Neural progenitor cell (in vitro differentiated cells): Measurements from ENCODE around the gene FAM20C. TPM values are rescaled to one million over a fixed set of nuclear protein-coding genes. Genes with fewer than 3 reads are reported as not detected.

Experiments used
- DNase-seq: peaks from one replicate; pipeline ENCODE4 v3.0.0-alpha.2; 2016; ENCODE audit warnings: low spot score
- H2AFZ ChIP-seq: fragments of 200-600 bp; sonication (generic); replicated peaks from 2 replicates; pipeline ENCODE4 v1.6.1; 2016; ENCODE audit warnings: antibody characterized with exemption
- H3F3A ChIP-seq: fragments of 200-600 bp; sonication (generic); 2 replicates; pipeline ENCODE4 v1.6.1; 2016; ENCODE audit warnings: antibody characterized with exemption, low read depth
- H3K27ac ChIP-seq: fragments of 200-600 bp; sonication (generic); 2 replicates; pipeline ENCODE4 v1.5.1; 2016; ENCODE audit warnings: mild to moderate bottlenecking
- H3K27me3 ChIP-seq: fragments of 200-600 bp; sonication (generic); 2 replicates; pipeline ENCODE4 v1.6.1; 2016; ENCODE audit warnings: mild to moderate bottlenecking, moderate library complexity
- H3K36me3 ChIP-seq: fragments of 200-600 bp; sonication (generic); 2 replicates; pipeline ENCODE4 v1.5.1; 2016
- H3K4me1 ChIP-seq: fragments of 200-600 bp; sonication (generic); 2 replicates; pipeline ENCODE4 v1.6.1; 2016; ENCODE audit warnings: mixed run types
- H3K4me2 ChIP-seq: fragments of 200-600 bp; sonication (generic); 2 replicates; pipeline ENCODE4 v1.6.1; 2016
- H3K4me3 ChIP-seq: fragments of 200-600 bp; sonication (generic); 2 replicates; pipeline ENCODE4 v1.5.1; 2016
- H3K79me2 ChIP-seq: fragments of 200-600 bp; sonication (generic); 2 replicates; pipeline ENCODE4 v1.6.1; 2016; ENCODE audit warnings: low read depth
- H3K9ac ChIP-seq: fragments of 200-600 bp; sonication (generic); 2 replicates; pipeline ENCODE4 v1.6.1; 2016
- H3K9me3 ChIP-seq: fragments of 200-600 bp; sonication (generic); 2 replicates; pipeline ENCODE4 v1.5.1; 2016; ENCODE audit warnings: low read depth
- H4K20me1 ChIP-seq: fragments of 200-600 bp; sonication (generic); 2 replicates; pipeline ENCODE4 v1.6.1; 2016; ENCODE audit warnings: low read depth
- H3K27ac Mint-ChIP-seq: 3 replicates; pipeline ENCODE4 v1.8.0; 2021; ENCODE audit warnings: mixed read lengths
- H3K27me3 Mint-ChIP-seq: 2 replicates; pipeline ENCODE4 v1.8.0; 2022; ENCODE audit warnings: low read depth, mild to moderate bottlenecking, inconsistent platforms, moderate library complexity, mixed read lengths; ENCODE audit not compliant: insufficient read depth
- H3K36me3 Mint-ChIP-seq: 3 replicates; pipeline ENCODE4 v1.8.0; 2021; ENCODE audit warnings: mixed read lengths
- H3K4me1 Mint-ChIP-seq: 3 replicates; pipeline ENCODE4 v1.8.0; 2021; ENCODE audit warnings: mixed read lengths
- H3K4me3 Mint-ChIP-seq: 3 replicates; pipeline ENCODE4 v1.8.0; 2021; ENCODE audit warnings: mild to moderate bottlenecking, moderate library complexity, mixed read lengths
- H3K9me3 Mint-ChIP-seq: 3 replicates; pipeline ENCODE4 v1.8.0; 2020; ENCODE audit warnings: mixed read lengths
- EZH2 ChIP-seq: fragments of 200-600 bp; sonication (generic); IDR thresholded peaks from 2 replicates; pipeline ENCODE4 v1.6.1; 2017; ENCODE audit warnings: antibody characterized with exemption, mild to moderate bottlenecking, moderate library complexity
- EZH2phosphoT487 ChIP-seq: fragments of 200-600 bp; sonication (generic); IDR thresholded peaks from 2 replicates; pipeline ENCODE4 v1.6.1; 2017; ENCODE audit warnings: antibody characterized with exemption
- total RNA-seq: library from RNA; depleted of rRNA; stranded (reverse); fragments of >200 nt; gene quantifications from 2 replicates; pipeline ENCODE4 v1.2.3, GENCODE V29; 2015; ENCODE audit warnings: low replicate concordance
- TF ChIP-seq, protein P1 (sequence below): fragments of 200-600 bp; sonication (generic); IDR thresholded peaks from 2 replicates; pipeline ENCODE4 v1.5.1; 2017; ENCODE audit warnings: antibody characterized with exemption, mild to moderate bottlenecking

FAM20C gene
- total RNA-seq, 1 donor from 2014 or later = 3.8 TPM

- TF ChIP-seq EZH2phosphoT487 (no peak), EZH2 (no peak)
- TF ChIP-seq, protein P1, sequence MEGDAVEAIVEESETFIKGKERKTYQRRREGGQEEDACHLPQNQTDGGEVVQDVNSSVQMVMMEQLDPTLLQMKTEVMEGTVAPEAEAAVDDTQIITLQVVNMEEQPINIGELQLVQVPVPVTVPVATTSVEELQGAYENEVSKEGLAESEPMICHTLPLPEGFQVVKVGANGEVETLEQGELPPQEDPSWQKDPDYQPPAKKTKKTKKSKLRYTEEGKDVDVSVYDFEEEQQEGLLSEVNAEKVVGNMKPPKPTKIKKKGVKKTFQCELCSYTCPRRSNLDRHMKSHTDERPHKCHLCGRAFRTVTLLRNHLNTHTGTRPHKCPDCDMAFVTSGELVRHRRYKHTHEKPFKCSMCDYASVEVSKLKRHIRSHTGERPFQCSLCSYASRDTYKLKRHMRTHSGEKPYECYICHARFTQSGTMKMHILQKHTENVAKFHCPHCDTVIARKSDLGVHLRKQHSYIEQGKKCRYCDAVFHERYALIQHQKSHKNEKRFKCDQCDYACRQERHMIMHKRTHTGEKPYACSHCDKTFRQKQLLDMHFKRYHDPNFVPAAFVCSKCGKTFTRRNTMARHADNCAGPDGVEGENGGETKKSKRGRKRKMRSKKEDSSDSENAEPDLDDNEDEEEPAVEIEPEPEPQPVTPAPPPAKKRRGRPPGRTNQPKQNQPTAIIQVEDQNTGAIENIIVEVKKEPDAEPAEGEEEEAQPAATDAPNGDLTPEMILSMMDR = no peak
- no peak overlapping the region for H3K9ac ChIP-seq
- no peaks in the 10 kb centered on the region for H3K9me3 Mint-ChIP-seq
- H3K4me3 Mint-ChIP-seq = peak overlapping the region; percentile 79
- peak overlapping the region; percentile 53 for H3K27ac Mint-ChIP-seq
- H3K27ac ChIP-seq = no peak overlapping the region
- no peaks in the 10 kb centered on the region for H3K79me2 ChIP-seq
- H3K27me3 ChIP-seq = peaks cover 49% of the 10 kb centered on the region
- H3K9me3 ChIP-seq = no peaks in the 10 kb centered on the region
- DNase-seq = no peak
- peaks cover 42% of the 10 kb centered on the region for H3K4me1 Mint-ChIP-seq
- H2AFZ ChIP-seq = no peak overlapping the region
- H3K4me2 ChIP-seq = no peak overlapping the region
- peaks cover 5% of the 10 kb centered on the region for H3F3A ChIP-seq
- no peak overlapping the region for H3K4me3 ChIP-seq
- H3K36me3 ChIP-seq = no peaks in the 10 kb centered on the region
- H3K4me1 ChIP-seq = peaks cover 30% of the 10 kb centered on the region
- H3K27me3 Mint-ChIP-seq = peaks cover 14% of the 10 kb centered on the region
- peaks cover 27% of the 10 kb centered on the region for H4K20me1 ChIP-seq
- peaks cover 22% of the 10 kb centered on the region for H3K36me3 Mint-ChIP-seq
Measured at GRCh38 chr7:195830-196128, 3.4 kb downstream of the FAM20C start.

DNA sequence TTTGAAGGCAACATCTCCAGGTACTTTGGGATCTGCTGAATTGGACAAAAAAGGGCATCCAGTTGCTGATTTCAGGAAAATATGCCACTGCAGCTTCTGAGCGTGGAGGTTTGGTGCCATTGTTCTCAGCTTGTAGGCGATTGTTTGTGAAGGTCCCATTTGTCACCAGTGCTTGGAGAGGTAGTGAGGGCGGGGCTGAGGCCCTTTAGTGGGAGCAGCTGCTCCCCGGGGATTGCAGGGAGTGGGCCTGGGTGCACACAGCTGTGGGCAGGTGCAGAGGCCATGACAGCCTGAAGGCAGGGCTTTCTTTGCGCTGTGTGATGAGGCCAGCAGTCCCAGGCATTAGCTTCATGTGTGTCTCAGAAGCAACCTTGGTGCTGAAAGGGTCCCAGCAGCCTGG is 3.9 kb downstream of the FAM20C start:
- H3K9me3 Mint-ChIP-seq = no peaks in the 10 kb centered on the region
- H3K4me1 Mint-ChIP-seq = peaks cover 38% of the 10 kb centered on the region
- peaks cover 44% of the 10 kb centered on the region for H3K27me3 ChIP-seq
- no peak overlapping the region for H3K27ac Mint-ChIP-seq
- peaks cover 22% of the 10 kb centered on the region for H4K20me1 ChIP-seq
- H3F3A ChIP-seq = no peaks in the 10 kb centered on the region
- H3K4me1 ChIP-seq = peaks cover 30% of the 10 kb centered on the region
- no peak overlapping the region for H2AFZ ChIP-seq
- H3K9me3 ChIP-seq = no peaks in the 10 kb centered on the region
- H3K4me2 ChIP-seq = no peak overlapping the region
- H3K27ac ChIP-seq = no peak overlapping the region
- DNase-seq = no peak
- no peak overlapping the region for H3K4me3 ChIP-seq
- H3K4me3 Mint-ChIP-seq = no peak overlapping the region
- H3K27me3 Mint-ChIP-seq = peaks cover 14% of the 10 kb centered on the region
- TF ChIP-seq EZH2phosphoT487 (no peak), EZH2 (no peak)
- TF ChIP-seq, protein P1 = no peak
- no peaks in the 10 kb centered on the region for H3K36me3 ChIP-seq
- no peak overlapping the region for H3K9ac ChIP-seq
- H3K79me2 ChIP-seq = no peaks in the 10 kb centered on the region
- peaks cover 22% of the 10 kb centered on the region for H3K36me3 Mint-ChIP-seq

DNA sequence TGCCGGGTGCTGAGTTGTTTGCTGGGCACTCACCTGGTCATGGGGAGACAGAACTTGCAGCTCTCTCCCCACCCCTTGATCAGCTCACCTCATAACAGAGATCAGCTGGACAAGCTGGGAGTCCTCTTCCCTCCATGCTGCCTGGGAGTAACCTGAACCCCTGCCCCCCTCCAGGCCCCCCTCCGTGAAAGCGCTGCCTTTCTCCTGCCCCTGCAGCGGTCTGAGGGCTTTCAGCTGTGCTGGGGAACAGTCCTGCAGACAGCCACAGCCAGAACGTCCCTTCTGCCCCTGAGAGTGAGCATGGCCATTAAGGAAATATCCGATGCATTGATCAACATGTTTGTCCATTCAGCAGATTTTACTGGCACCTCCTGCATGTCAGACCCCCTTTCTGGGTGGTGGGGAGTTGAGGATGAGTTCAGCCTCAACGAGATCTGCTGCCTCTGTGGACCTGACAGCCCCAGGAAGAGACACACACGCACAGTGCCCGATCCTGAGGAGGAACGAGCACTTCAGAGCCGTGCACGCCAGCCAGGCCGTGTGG is 4.5 kb downstream of the FAM20C start:
- H3K4me1 ChIP-seq = peaks cover 25% of the 10 kb centered on the region
- H3K27me3 ChIP-seq = peaks cover 38% of the 10 kb centered on the region
- peaks cover 35% of the 10 kb centered on the region for H3K4me1 Mint-ChIP-seq
- peaks cover 18% of the 10 kb centered on the region for H4K20me1 ChIP-seq
- H3K27ac Mint-ChIP-seq = no peak overlapping the region
- H2AFZ ChIP-seq = no peak overlapping the region
- H3K4me3 ChIP-seq = no peak overlapping the region
- peaks cover 11% of the 10 kb centered on the region for H3K27me3 Mint-ChIP-seq
- no peaks in the 10 kb centered on the region for H3K79me2 ChIP-seq
- TF ChIP-seq EZH2 (no peak), EZH2phosphoT487 (no peak)
- TF ChIP-seq, protein P1 = no peak
- no peaks in the 10 kb centered on the region for H3K9me3 ChIP-seq
- H3K9ac ChIP-seq = no peak overlapping the region
- DNase-seq = no peak
- H3K36me3 ChIP-seq = no peaks in the 10 kb centered on the region
- H3K4me2 ChIP-seq = no peak overlapping the region
- H3K9me3 Mint-ChIP-seq = no peaks in the 10 kb centered on the region
- no peak overlapping the region for H3K4me3 Mint-ChIP-seq
- no peaks in the 10 kb centered on the region for H3F3A ChIP-seq
- peaks cover 22% of the 10 kb centered on the region for H3K36me3 Mint-ChIP-seq
- no peak overlapping the region for H3K27ac ChIP-seq
